Measurements from ENCODE around the gene PTPRN2. TPM values are rescaled to one million over a fixed set of nuclear protein-coding genes. Genes with fewer than 3 reads are reported as not detected.

Gene PTPRN2
- total RNA-seq, 1 donor: 0.27 TPM

GRCh38 chr7:158117341-158118222, 470.0 kb downstream of the PTPRN2 start:
- DNase-seq (ENCODE audit: low read depth in 2 of 3, low spot score in 2 of 3): no peak

- DNase-seq (ENCODE audit: low read depth in 2 of 3, low spot score in 2 of 3): no peak
Measured at GRCh38 chr7:158116235-158116634, 471.4 kb downstream of the PTPRN2 start.

DNA sequence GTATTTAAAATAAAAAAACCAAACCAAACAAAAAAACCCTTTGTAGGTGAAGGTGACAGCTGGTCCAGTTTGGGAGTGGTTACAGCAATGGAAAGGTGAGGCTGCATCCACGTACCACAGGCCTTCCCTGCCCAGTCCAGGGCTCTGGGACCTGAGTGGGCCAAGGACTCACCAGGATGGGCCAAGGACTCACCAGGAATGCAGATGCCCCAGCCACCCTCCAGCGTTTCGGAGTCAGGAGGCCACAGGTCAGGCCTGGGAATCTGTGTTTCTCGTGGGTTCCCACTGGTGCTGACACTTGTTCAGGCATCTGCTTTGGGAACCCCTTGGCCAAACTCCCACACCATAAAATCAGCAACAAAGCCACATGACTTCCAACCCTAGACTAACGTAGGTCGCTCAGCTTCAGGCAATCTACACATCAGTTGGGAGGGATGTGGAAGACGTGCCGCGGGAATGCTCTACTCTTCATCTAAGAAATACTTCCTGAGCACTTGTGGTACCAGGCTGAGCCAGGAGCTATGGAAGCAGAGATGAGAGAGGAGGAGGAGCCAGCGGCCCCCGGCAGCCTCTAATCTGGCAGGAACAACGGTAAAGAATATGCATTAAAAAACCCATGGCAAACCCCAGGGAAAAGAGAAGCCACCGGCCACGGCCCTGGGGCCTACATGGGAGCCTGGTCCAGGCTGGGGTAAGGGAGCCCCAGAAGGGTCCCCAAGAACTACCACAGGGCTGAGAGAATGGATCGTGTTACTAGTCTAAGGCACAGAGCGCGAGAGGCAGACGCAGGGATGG, 473.4 kb downstream of the PTPRN2 start:
- no peak for DNase-seq (ENCODE audit: low read depth in 2 of 3, low spot score in 2 of 3)

GRCh38 chr7:158113321-158114025, 474.1 kb downstream of the PTPRN2 start:
- no peak for DNase-seq (ENCODE audit: low read depth in 2 of 3, low spot score in 2 of 3)

GRCh38 chr7:158112571-158113320, 474.9 kb downstream of the PTPRN2 start:
- no peak for DNase-seq (ENCODE audit: low read depth in 2 of 3, low spot score in 2 of 3)

- no peak for DNase-seq (ENCODE audit: low read depth in 2 of 3, low spot score in 2 of 3)
Measured at GRCh38 chr7:158111906-158112570, 475.6 kb downstream of the PTPRN2 start.

- no peak for DNase-seq (ENCODE audit: low read depth in 2 of 3, low spot score in 2 of 3)
Measured at GRCh38 chr7:158111049-158111751, 476.4 kb downstream of the PTPRN2 start.

DNA sequence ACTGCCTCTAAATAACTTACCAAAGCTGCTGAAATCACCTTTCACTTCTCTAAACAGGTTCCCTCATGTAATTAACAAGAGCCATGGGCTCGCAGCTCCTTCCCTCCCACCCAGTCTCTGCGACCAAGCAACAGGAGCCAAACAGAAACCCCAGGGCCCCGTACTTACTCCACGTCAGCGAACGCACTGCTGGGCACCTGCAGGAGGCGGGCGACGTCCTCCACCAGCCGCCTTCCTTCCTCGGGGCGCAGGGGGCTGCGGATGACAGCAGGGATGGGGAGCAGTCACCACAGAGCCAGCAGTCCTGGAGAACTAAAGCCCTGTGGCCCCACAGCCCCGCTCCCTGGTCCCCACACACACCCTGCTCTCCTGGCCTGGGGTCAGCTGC, 477.0 kb downstream of the PTPRN2 start:
- DNase-seq (ENCODE audit: low read depth in 2 of 3, low spot score in 2 of 3): no peak

DNA sequence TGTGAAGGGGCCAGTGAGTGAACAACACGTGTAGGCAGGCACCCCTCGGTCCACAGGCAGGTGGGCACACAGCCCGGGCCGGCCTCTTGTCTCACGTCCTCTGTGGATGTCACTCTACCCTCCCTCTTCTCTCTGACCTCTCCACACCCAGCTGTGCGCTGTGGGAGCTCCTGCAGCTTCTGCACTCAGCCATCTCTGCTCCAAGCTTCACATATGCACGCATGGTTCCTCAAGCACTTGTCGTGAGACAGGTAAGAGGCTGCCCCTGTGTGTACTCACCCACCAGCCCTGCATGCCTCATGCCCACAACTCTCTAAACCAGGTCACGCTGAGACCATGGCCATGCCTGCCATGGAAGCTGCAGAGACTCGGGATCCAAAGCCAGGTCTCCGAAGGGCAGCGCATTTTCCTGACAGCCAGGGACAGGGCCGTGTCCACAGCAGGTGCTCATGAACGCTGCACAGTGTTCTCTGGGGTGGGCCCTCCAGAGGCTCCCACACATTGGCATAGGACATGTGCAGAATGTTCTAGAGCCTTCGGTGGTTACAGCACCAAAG, 477.5 kb downstream of the PTPRN2 start:
- DNase-seq (ENCODE audit: low read depth in 2 of 3, low spot score in 2 of 3): no peak

- no peak for DNase-seq (ENCODE audit: low read depth in 2 of 3, low spot score in 2 of 3)
Measured at GRCh38 chr7:158109364-158110033, 478.1 kb downstream of the PTPRN2 start.

DNA sequence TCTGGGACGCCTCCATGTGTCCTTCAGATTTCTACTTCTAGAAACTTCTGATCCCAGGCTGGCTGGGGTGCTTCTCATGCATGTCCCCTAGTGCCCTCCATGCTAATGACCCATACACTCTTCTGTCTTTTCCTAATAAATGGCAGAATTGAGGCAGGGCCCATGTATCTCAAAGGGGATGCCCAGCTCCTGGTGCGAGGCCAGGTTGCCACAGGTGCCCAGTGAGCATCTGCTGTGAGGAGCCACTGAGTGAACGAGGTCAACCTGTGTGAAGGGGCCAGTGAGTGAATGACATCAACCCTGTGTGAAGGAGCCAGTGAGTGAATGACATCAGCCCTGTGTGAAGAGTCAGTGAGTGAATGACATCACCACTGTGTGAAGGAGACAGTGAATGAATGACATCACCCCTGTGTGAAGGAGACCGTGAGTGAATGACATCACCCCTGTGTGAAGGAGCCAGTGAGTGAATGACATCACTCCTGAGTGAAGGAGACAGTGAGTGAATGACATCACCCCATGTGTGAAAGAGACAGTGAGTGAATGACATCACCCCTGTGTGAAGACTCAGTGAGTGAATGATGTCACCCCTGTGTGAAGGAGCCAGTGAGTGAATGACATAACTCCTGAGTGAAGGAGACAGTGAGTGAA, 478.9 kb downstream of the PTPRN2 start:
- DNase-seq (ENCODE audit: low read depth in 2 of 3, low spot score in 2 of 3): no peak

GRCh38 chr7:158107806-158108205, 479.8 kb downstream of the PTPRN2 start:
- no peak for DNase-seq (ENCODE audit: low read depth in 2 of 3, low spot score in 2 of 3)

DNA sequence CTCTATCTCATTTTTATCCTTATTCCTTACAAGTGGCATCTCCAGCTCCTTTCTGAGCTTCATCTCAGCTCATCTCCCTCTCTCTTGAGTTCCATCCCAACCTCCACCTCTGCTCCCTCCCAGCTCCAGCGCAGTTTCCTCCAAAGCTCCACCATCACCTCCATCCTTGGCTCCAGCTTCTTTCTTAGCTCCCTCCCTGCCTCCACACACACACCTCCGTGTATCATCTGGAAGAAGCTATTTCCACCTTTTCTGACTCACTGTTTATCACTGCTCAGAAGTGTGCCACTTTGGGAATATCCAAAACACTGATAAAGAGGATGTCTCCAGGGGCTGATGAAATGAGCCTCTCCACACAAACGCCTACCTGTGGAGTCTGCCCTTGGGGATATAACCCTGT, 481.4 kb downstream of the PTPRN2 start:
- DNase-seq (ENCODE audit: low read depth in 2 of 3, low spot score in 2 of 3): no peak

DNA sequence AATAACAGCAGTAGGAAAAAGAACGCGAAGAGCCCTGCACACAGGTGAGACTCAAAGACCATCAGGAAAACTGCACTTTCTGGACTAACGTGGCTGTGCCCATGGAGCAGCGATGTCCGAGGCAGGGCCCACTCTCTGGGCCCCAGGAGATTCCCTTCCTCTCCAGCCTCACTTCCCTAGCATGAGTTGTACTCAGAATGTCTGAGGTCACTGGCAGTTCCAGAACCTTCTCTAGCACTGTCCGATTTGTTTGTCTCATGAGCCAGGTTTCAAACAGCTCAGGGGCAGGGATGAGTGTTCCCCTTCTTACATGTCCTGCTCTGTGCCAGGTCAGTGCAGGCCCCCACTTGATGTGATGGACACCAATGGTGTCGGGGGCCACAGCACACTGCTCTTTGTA, 484.2 kb downstream of the PTPRN2 start:
- DNase-seq (ENCODE audit: low read depth in 2 of 3, low spot score in 2 of 3): no peak

- DNase-seq (ENCODE audit: low read depth in 2 of 3, low spot score in 2 of 3): no peak
Measured at GRCh38 chr7:158102897-158103296, 484.7 kb downstream of the PTPRN2 start.

DNA sequence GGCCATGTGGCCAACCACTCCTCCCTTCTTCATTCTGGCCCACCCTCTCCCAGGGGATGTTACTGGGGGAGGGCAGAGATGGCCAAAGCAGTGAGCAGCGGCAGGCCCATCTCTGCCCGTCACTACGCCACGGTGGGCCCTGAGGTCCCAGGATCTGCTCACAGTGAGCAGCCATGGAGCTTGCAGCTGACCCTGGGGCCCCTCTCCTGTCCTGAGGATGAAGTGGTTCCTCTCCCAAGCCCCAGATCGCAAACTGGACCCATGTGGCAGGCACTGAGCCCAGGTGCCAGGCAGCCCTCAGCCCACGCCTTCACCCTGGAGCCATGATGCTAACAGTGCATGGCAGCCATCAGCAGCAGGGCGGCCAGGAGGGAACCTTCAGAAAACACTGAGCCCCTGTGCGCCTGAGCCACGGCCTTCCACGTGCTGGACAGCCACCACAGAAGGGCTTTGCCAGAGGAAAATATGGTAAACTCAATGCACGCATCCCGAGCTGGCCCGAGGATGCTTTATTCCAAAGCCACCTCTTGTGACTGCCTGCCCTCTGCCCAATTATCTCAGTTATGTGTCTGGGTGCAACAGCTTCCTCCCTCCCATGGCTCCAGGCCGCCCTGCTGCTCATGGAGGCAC, 485.7 kb downstream of the PTPRN2 start:
- no peak for DNase-seq (ENCODE audit: low read depth in 2 of 3, low spot score in 2 of 3)
